Osteoblast (primary cell): ENCODE results near the gene SORCS2. TPM values are rescaled to one million over a fixed set of nuclear protein-coding genes. Genes with fewer than 3 reads are reported as not detected.

Source experiments
- DNase-seq: peaks from one replicate; pipeline ENCODE4 v3.0.0; 2011; ENCODE audit warnings: low spot score, mixed read lengths; ENCODE audit not compliant: insufficient read length; ENCODE audit errors: missing footprints
- H2AFZ ChIP-seq: 2 replicates; pipeline ENCODE4 v1.6.0; 2011; ENCODE audit warnings: mild to moderate bottlenecking, low read length
- H3K27ac ChIP-seq: 2 replicates; pipeline ENCODE4 v1.5.1; 2011; ENCODE audit warnings: mild to moderate bottlenecking, low read depth, low read length, moderate library complexity
- H3K27me3 ChIP-seq: 2 replicates; pipeline ENCODE4 v1.6.0; 2012; ENCODE audit warnings: mild to moderate bottlenecking, control low read depth, inconsistent platforms, low read length, moderate library complexity; ENCODE audit not compliant: insufficient read depth
- H3K36me3 ChIP-seq: 2 replicates; pipeline ENCODE4 v1.5.1; 2011; ENCODE audit warnings: mild to moderate bottlenecking, low read length, control low read depth, moderate library complexity; ENCODE audit not compliant: insufficient read depth
- H3K4me1 ChIP-seq: 2 replicates; pipeline ENCODE4 v1.5.1; 2011; ENCODE audit warnings: mild to moderate bottlenecking, low read length, control low read depth, moderate library complexity; ENCODE audit not compliant: insufficient read depth
- H3K4me2 ChIP-seq: 2 replicates; pipeline ENCODE4 v1.6.0; 2011; ENCODE audit warnings: mild to moderate bottlenecking, low read length; ENCODE audit not compliant: insufficient read depth
- H3K4me3 ChIP-seq: fragments of 200-600 bp; sonication (generic); 3 replicates; pipeline ENCODE4 v1.5.1; 2012; ENCODE audit warnings: mild to moderate bottlenecking, low read length, inconsistent platforms; ENCODE audit not compliant: insufficient read depth
- H3K79me2 ChIP-seq: 2 replicates; pipeline ENCODE4 v1.6.0; 2012; ENCODE audit warnings: mild to moderate bottlenecking, low read length, control low read depth, inconsistent platforms; ENCODE audit not compliant: insufficient read depth
- H3K9me3 ChIP-seq: 2 replicates; pipeline ENCODE4 v1.5.1; 2011; ENCODE audit warnings: low read depth, low read length, control low read depth
- H4K20me1 ChIP-seq: 2 replicates; pipeline ENCODE4 v1.6.0; 2012; ENCODE audit warnings: mild to moderate bottlenecking, low read length, control low read depth; ENCODE audit not compliant: insufficient read depth
- CTCF ChIP-seq: IDR thresholded peaks from 2 replicates; pipeline ENCODE4 v1.5.1; 2011; ENCODE audit warnings: mild to moderate bottlenecking, low read depth, low read length, moderate library complexity; ENCODE audit errors: extremely low read depth
- total RNA-seq: library from RNA; depleted of rRNA; stranded (reverse); fragments of >200 nt; gene quantifications from 2 replicates; pipeline ENCODE4 v1.2.3, GENCODE V29; 2012

SORCS2 gene
- total RNA-seq, 1 donor = 9.0 TPM

GRCh38 chr4:7470111-7470510 is 277.8 kb downstream of the SORCS2 start:
- TF ChIP-seq CTCF = no peak
- H2AFZ ChIP-seq = no peak overlapping the region
- peaks cover 8% of the 10 kb centered on the region for H3K27me3 ChIP-seq
- H3K36me3 ChIP-seq = no peaks in the 10 kb centered on the region
- H3K4me2 ChIP-seq = no peak overlapping the region
- H4K20me1 ChIP-seq = no peaks in the 10 kb centered on the region
- H3K4me3 ChIP-seq = no peak overlapping the region
- H3K27ac ChIP-seq = no peak overlapping the region
- no peaks in the 10 kb centered on the region for H3K79me2 ChIP-seq
- no peaks in the 10 kb centered on the region for H3K4me1 ChIP-seq
- H3K9me3 ChIP-seq = no peaks in the 10 kb centered on the region
- DNase-seq = no peak

GRCh38 chr4:7470522-7471128 is 278.3 kb downstream of the SORCS2 start:
- H3K36me3 ChIP-seq = no peaks in the 10 kb centered on the region
- TF ChIP-seq CTCF = no peak
- no peaks in the 10 kb centered on the region for H3K79me2 ChIP-seq
- H3K9me3 ChIP-seq = no peaks in the 10 kb centered on the region
- no peak overlapping the region for H3K27ac ChIP-seq
- H2AFZ ChIP-seq = no peak overlapping the region
- no peak overlapping the region for H3K4me3 ChIP-seq
- H3K27me3 ChIP-seq = peaks cover 8% of the 10 kb centered on the region
- no peak overlapping the region for H3K4me2 ChIP-seq
- no peaks in the 10 kb centered on the region for H4K20me1 ChIP-seq
- H3K4me1 ChIP-seq = no peaks in the 10 kb centered on the region
- no peak for DNase-seq

GRCh38 chr4:7472442-7473013 is 280.2 kb downstream of the SORCS2 start:
- no peaks in the 10 kb centered on the region for H3K36me3 ChIP-seq
- H4K20me1 ChIP-seq = no peaks in the 10 kb centered on the region
- no peaks in the 10 kb centered on the region for H3K9me3 ChIP-seq
- no peak overlapping the region for H3K27ac ChIP-seq
- DNase-seq = no peak
- no peaks in the 10 kb centered on the region for H3K79me2 ChIP-seq
- H3K4me2 ChIP-seq = no peak overlapping the region
- H3K4me3 ChIP-seq = no peak overlapping the region
- H3K4me1 ChIP-seq = no peaks in the 10 kb centered on the region
- no peak overlapping the region for H2AFZ ChIP-seq
- H3K27me3 ChIP-seq = peaks cover 8% of the 10 kb centered on the region
- TF ChIP-seq CTCF = no peak

- H3K27ac ChIP-seq = no peak overlapping the region
- H3K9me3 ChIP-seq = no peaks in the 10 kb centered on the region
- H2AFZ ChIP-seq = no peak overlapping the region
- H3K4me2 ChIP-seq = no peak overlapping the region
- H3K36me3 ChIP-seq = no peaks in the 10 kb centered on the region
- no peaks in the 10 kb centered on the region for H4K20me1 ChIP-seq
- no peaks in the 10 kb centered on the region for H3K4me1 ChIP-seq
- DNase-seq = no peak
- peaks cover 5% of the 10 kb centered on the region for H3K27me3 ChIP-seq
- no peak for TF ChIP-seq CTCF
- no peak overlapping the region for H3K4me3 ChIP-seq
- no peaks in the 10 kb centered on the region for H3K79me2 ChIP-seq
These were observed 280.7 kb downstream of the SORCS2 start for GRCh38 chr4:7473081-7473480.
